Fibroblast of lung (primary cell): ENCODE data around the gene DOCK3. TPM values are rescaled to one million over a fixed set of nuclear protein-coding genes. Genes with fewer than 3 reads are reported as not detected.

Experiments
- DNase-seq, 2 donors: peaks; one replicate each; pipeline versions ENCODE4 v3.0.0 to v3.0.0-alpha.2; 2010; ENCODE audit warnings: low read depth in 2 of 2
- H2AFZ ChIP-seq: 2 replicates; pipeline ENCODE4 v1.5.1; 2012; ENCODE audit warnings: low read length, control low read depth, inconsistent platforms
- H3K27ac ChIP-seq: 2 replicates; pipeline ENCODE4 v1.5.1; 2011; ENCODE audit warnings: low read length, control low read depth; ENCODE audit not compliant: insufficient read depth
- H3K27me3 ChIP-seq: 2 replicates; pipeline ENCODE4 v1.5.1; 2011; ENCODE audit warnings: mild to moderate bottlenecking, low read length; ENCODE audit not compliant: control insufficient read depth, insufficient read depth
- H3K36me3 ChIP-seq: 2 replicates; pipeline ENCODE4 v1.5.1; 2011; ENCODE audit warnings: low read length; ENCODE audit not compliant: control insufficient read depth, insufficient read depth
- H3K4me1 ChIP-seq: 2 replicates; pipeline ENCODE4 v1.5.1; 2011; ENCODE audit warnings: low read length; ENCODE audit not compliant: control insufficient read depth, insufficient read depth; ENCODE audit errors: extremely low read depth
- H3K4me2 ChIP-seq: 2 replicates; pipeline ENCODE4 v1.5.1; 2011; ENCODE audit warnings: low read length, control low read depth; ENCODE audit not compliant: insufficient read depth; ENCODE audit errors: extremely low read depth
- H3K4me3 ChIP-seq, 4 experiments: fragments of 200-600 bp in 1 of 4; sonication (generic) in 1 of 4; replicated peaks in 1 of 4; 2 replicates each; pipeline ENCODE4 v1.5.1; 2011 to 2016; ENCODE audit warnings: low read length in 4 of 4, low read depth in 3 of 4, mild to moderate bottlenecking in 3 of 4, control low read depth in 2 of 4, inconsistent platforms in 1 of 4, mixed read lengths in 1 of 4; ENCODE audit not compliant: insufficient read depth in 1 of 4; ENCODE audit errors: control extremely low read depth in 1 of 4
- H3K79me2 ChIP-seq: 2 replicates; pipeline ENCODE4 v1.5.1; 2012; ENCODE audit warnings: mild to moderate bottlenecking, low read length, inconsistent platforms; ENCODE audit not compliant: control insufficient read depth, insufficient read depth
- H3K9ac ChIP-seq: 2 replicates; pipeline ENCODE4 v1.5.1; 2011; ENCODE audit warnings: mild to moderate bottlenecking, low read length, control low read depth; ENCODE audit not compliant: insufficient read depth
- H3K9me3 ChIP-seq: 2 replicates; pipeline ENCODE4 v1.5.1; 2012; ENCODE audit warnings: low read depth, low read length; ENCODE audit not compliant: control insufficient read depth, insufficient read depth
- H4K20me1 ChIP-seq: 2 replicates; pipeline ENCODE4 v1.5.1; 2011; ENCODE audit warnings: low read length; ENCODE audit not compliant: control insufficient read depth, insufficient read depth; ENCODE audit errors: extremely low read depth
- CTCF ChIP-seq, 2 donors: IDR thresholded peaks in 1 of 2; conservative IDR thresholded peaks in 1 of 2; 1 replicate in 1 of 2; 2 replicates in 1 of 2; pipeline ENCODE4 v1.5.1; 2011 to 2012; ENCODE audit warnings: low read length in 2 of 2, control low read depth in 1 of 2, inconsistent platforms in 1 of 2, low read depth in 1 of 2, mild to moderate bottlenecking in 1 of 2
- EZH2 ChIP-seq: IDR thresholded peaks from 2 replicates; pipeline ENCODE4 v1.5.1; 2012; ENCODE audit warnings: low read length, control low read depth, mild to moderate bottlenecking; ENCODE audit errors: missing control alignments
- polyA plus RNA-seq, 2 donors: library from polyadenylated mRNA; depleted of rRNA in 1 of 2; stranded (reverse) in 1 of 2; unstranded in 1 of 2; fragments of >200 nt; gene quantifications; 2 replicates each; pipeline ENCODE4 v1.2.1, GENCODE V29; 2011 to 2012; ENCODE audit warnings: missing spikeins in 1 of 2
- total RNA-seq: library from RNA; depleted of rRNA; stranded (reverse); fragments of >200 nt; gene quantifications from 2 replicates; pipeline ENCODE4 v1.2.1, GENCODE V29; 2014

Gene DOCK3
- total and polyA plus RNA-seq, 2 donors (not counting 1 experiment from before 2014, with no cell fraction given) = 0.07 to 0.17 TPM

- Histone ChIP-seq H3K4me3 (no peak overlapping the region), H4K20me1 (no peaks in the 10 kb centered on the region), H3K4me2 (no peak overlapping the region), H3K36me3 (no peaks in the 10 kb centered on the region), H3K79me2 (no peaks in the 10 kb centered on the region), H3K4me1 (no peaks in the 10 kb centered on the region), H3K27me3 (no peaks in the 10 kb centered on the region), H3K9me3 (no peaks in the 10 kb centered on the region), H3K27ac (no peak overlapping the region), H3K9ac (no peak overlapping the region), H2AFZ (no peak overlapping the region)
- no peak for DNase-seq
- TF ChIP-seq CTCF (conservative IDR thresholded peaks at IDR 0.05 in 1 of 2, IDR thresholded peaks at IDR 0.05 in 1 of 2; ENCODE audit: low read depth in 1 of 2, low read length in 2 of 2) (no peak), EZH2 (no peak)
These were observed 472.1 kb downstream of the DOCK3 start for GRCh38 chr3:51146781-51147180.

GRCh38 chr3:51156147-51156546 is 481.4 kb downstream of the DOCK3 start:
- H3K27me3 ChIP-seq = no peaks in the 10 kb centered on the region
- no peaks in the 10 kb centered on the region for H3K4me1 ChIP-seq
- TF ChIP-seq EZH2 = no peak
- no peak for TF ChIP-seq CTCF (conservative IDR thresholded peaks at IDR 0.05 in 1 of 2, IDR thresholded peaks at IDR 0.05 in 1 of 2; ENCODE audit: low read depth in 1 of 2, low read length in 2 of 2)
- H3K4me2 ChIP-seq = no peak overlapping the region
- no peaks in the 10 kb centered on the region for H3K79me2 ChIP-seq
- no peak overlapping the region for H3K9ac ChIP-seq
- no peak overlapping the region for H2AFZ ChIP-seq
- no peak overlapping the region for H3K4me3 ChIP-seq
- H3K9me3 ChIP-seq = no peaks in the 10 kb centered on the region
- H3K36me3 ChIP-seq = no peaks in the 10 kb centered on the region
- H3K27ac ChIP-seq = no peak overlapping the region
- DNase-seq = no peak
- H4K20me1 ChIP-seq = no peaks in the 10 kb centered on the region

- no peaks in the 10 kb centered on the region for H4K20me1 ChIP-seq
- H3K79me2 ChIP-seq = no peaks in the 10 kb centered on the region
- no peak overlapping the region for H3K4me3 ChIP-seq
- no peak overlapping the region for H2AFZ ChIP-seq
- H3K9ac ChIP-seq = no peak overlapping the region
- peak in 1 of 2 donors; percentile 40 for DNase-seq
- H3K4me2 ChIP-seq = no peak overlapping the region
- H3K36me3 ChIP-seq = no peaks in the 10 kb centered on the region
- no peak overlapping the region for H3K27ac ChIP-seq
- no peak for TF ChIP-seq EZH2
- TF ChIP-seq CTCF (conservative IDR thresholded peaks at IDR 0.05 in 1 of 2, IDR thresholded peaks at IDR 0.05 in 1 of 2; ENCODE audit: low read depth in 1 of 2, low read length in 2 of 2) = no peak
- H3K9me3 ChIP-seq = no peaks in the 10 kb centered on the region
- H3K4me1 ChIP-seq = no peaks in the 10 kb centered on the region
- no peaks in the 10 kb centered on the region for H3K27me3 ChIP-seq
These were observed 488.3 kb downstream of the DOCK3 start for GRCh38 chr3:51163051-51163450.
